ENCODE measurements around the gene INSYN2B.

GRCh38 chr5:169988206-169988605 is 7.9 kb upstream of the INSYN2B start:
- TF ChIP-seq CTCF (IDR thresholded peaks at IDR 0.05; ENCODE audit: low read depth, low read length) (no peak), POLR2A (IDR thresholded peaks at IDR 0.05; ENCODE audit: extremely low read depth, insufficient read length) (no peak)
